Activated CD8-positive, alpha-beta T cell treated with anti-CD3 and anti-CD28 coated beads for 36 hours (primary cell): ENCODE measurements around the gene SIGLEC9. TPM values are rescaled to one million over a fixed set of nuclear protein-coding genes. Genes with fewer than 3 reads are reported as not detected.

Experiments used
- ATAC-seq: fragments of 200-7000 bp; cut with Tn5 transposase; one replicate; pipeline ENCODE4 v1.10.0; 2021; ENCODE audit warnings: mild to moderate bottlenecking, moderate library complexity
- CTCF ChIA-PET: fragments of 350-600 bp; sonication (Branson Sonifier 250); formaldehyde crosslinking; loops from one replicate; lab custom pipeline; 2021; ENCODE audit warnings: antibody characterized with exemption; lab: Charles Lee
- POLR2A ChIA-PET: fragments of 350-600 bp; sonication (Branson Sonifier 250); formaldehyde crosslinking; loops from one replicate; lab custom pipeline; 2021; ENCODE audit warnings: antibody characterized with exemption; lab: Charles Lee
- DNase-seq: peaks from one replicate; pipeline ENCODE4 v3.0.0-alpha.2; 2020
- H3K27ac Mint-ChIP-seq: one replicate; pipeline ENCODE4 v1.8.0; 2021; ENCODE audit warnings: mild to moderate bottlenecking, mixed read lengths
- H3K27me3 Mint-ChIP-seq: one replicate; pipeline ENCODE4 v1.8.0; 2021; ENCODE audit warnings: mixed read lengths
- H3K36me3 Mint-ChIP-seq: one replicate; pipeline ENCODE4 v1.8.0; 2021; ENCODE audit warnings: low read depth, mixed read lengths
- H3K4me1 Mint-ChIP-seq: one replicate; pipeline ENCODE4 v1.8.0; 2021; ENCODE audit warnings: low read depth, mixed read lengths
- H3K4me3 Mint-ChIP-seq: one replicate; pipeline ENCODE4 v1.8.0; 2021; ENCODE audit warnings: mild to moderate bottlenecking, moderate library complexity, mixed read lengths
- H3K9me3 Mint-ChIP-seq: one replicate; pipeline ENCODE4 v1.8.0; 2021; ENCODE audit warnings: mixed read lengths
- CTCF ChIP-seq: fragments of 200-600 bp; IDR thresholded peaks from one replicate; pipeline ENCODE4 v1.8.0; 2022; ENCODE audit warnings: antibody characterized with exemption, mild to moderate bottlenecking
- intact Hi-C: fragments of 100-400 bp; cut with micrococcal nuclease; formaldehyde crosslinking; loops from one replicate; pipeline ENCODE4 v1.10.0; 2022
- total RNA-seq, 2 experiments: library from RNA; stranded (reverse); gene quantifications; one replicate each; pipeline ENCODE4 v1.2.3, GENCODE V29; 2021

Gene SIGLEC9
- total RNA-seq, 2 experiments from 2014 or later, result 0.40 to 0.65 TPM

DNA sequence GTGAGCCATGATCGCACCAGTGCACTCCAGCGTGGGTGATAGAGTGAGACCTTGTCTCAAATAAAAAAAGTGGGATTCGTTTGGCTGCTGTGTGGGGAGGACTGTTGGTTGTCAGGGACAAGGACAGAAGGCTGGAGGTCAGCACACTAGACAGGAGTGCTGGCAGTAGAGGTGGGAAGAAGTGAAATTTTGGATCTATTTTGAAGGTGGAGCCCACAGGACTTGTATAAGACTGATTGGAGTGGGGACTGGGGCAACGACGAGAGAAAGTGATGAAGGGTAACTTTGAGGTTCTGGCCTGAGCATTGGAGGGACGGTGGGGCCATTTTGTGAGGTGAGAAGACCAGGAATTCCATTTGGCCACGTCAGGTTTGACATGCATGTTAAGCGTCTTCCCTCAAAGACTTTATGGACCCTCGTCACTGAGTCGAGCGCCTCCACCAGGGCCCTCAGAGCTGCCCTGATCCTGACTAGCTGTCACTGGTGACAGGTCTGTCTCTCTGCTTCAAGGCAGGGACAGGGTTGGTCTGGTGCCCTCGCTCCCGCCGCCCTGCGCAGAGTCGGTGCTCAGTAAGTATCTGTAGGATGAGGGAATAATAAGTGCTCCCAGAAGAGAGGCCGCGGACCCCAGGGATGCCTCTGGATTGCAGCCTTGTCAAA lies 17.2 kb upstream of the SIGLEC9 start:
- Mint-ChIP-seq H3K27me3 (no peaks in the 10 kb centered on the region), H3K9me3 (no peaks in the 10 kb centered on the region), H3K36me3 (peaks cover 18% of the 10 kb centered on the region), H3K4me3 (peak overlapping the region; percentile 81), H3K27ac (peak overlapping the region; percentile 94), H3K4me1 (peaks cover 33% of the 10 kb centered on the region)
- TF ChIP-seq CTCF, result no peak
- DNase-seq (peak; percentile 55), ATAC-seq (peak; percentile 12)
- intact Hi-C loops, result no loop called here
- POLR2A ChIA-PET, result no interaction called here
- CTCF ChIA-PET, result interaction anchor here (1.7 kb wide), 1 partner anchor 11 kb away, joined by 5 read pairs; no protein-coding TSS in a partner anchor

- ATAC-seq (peak; percentile 97), DNase-seq (peak; percentile 99)
- Mint-ChIP-seq H3K27me3 (no peaks in the 10 kb centered on the region), H3K4me3 (peak within 1 kb of the TSS; percentile 81), H3K27ac (peak within 1 kb of the TSS; percentile 94), H3K36me3 (peaks cover 16% of the 10 kb centered on the region), H3K4me1 (peaks cover 33% of the 10 kb centered on the region), H3K9me3 (no peaks in the 10 kb centered on the region)
- intact Hi-C loops, result no loop called here
- CTCF ChIA-PET, result no interaction called here
- POLR2A ChIA-PET, result no interaction called here
- TF ChIP-seq CTCF, result no peak
Observed at GRCh38 chr19:51108066-51108804, 16.5 kb upstream of the SIGLEC9 start, which contains the start of gene CTU1. Gene CTU1 (minus strand): TSS chr19:51108409. CDS start chr19:51104569, 3,840 bp downstream.

DNA sequence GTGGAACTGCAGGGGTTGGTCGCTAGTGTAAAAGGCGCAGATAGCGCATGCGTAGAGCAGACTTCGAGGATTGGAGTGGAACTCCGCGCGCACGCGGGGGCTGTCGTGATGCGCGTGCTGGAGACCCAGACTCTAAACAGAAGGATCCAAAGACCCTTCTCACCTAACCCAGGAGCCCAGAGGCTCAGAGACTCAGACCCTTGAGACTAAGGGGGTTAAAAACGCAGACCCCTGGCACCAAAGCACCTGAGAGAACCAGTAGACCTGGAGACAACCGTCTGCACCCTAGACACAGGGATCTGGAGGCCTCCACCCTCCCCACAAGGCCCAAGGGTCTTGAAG lies 15.9 kb upstream of the SIGLEC9 start:
- Mint-ChIP-seq H3K27ac (peak overlapping the region; percentile 91), H3K27me3 (no peaks in the 10 kb centered on the region), H3K4me3 (peak overlapping the region; percentile 81), H3K4me1 (peaks cover 31% of the 10 kb centered on the region), H3K9me3 (no peaks in the 10 kb centered on the region), H3K36me3 (peaks cover 14% of the 10 kb centered on the region)
- no peak for TF ChIP-seq CTCF
- intact Hi-C loops, result no loop called here
- POLR2A ChIA-PET, result no interaction called here
- DNase-seq (no peak), ATAC-seq (peak; percentile 15)
- CTCF ChIA-PET, result no interaction called here

DNA sequence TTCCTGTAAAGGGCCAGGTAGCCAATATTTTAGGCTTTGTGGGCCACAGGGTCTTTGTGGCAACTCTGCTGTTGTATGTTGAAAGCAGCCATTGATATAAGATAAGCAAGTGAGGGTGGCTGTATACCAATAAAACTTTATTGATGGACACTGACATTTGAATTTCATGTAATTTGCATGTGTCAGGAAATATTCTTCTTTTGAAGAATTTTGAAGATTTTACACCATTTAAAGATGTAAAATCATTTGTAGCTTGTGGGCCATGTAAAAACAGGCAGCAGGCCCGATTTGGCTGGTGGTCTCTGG lies 14.1 kb upstream of the SIGLEC9 start:
- POLR2A ChIA-PET, result no interaction called here
- no peaks in the 10 kb centered on the region for H3K9me3 Mint-ChIP-seq
- CTCF ChIA-PET, result no interaction called here
- no peaks in the 10 kb centered on the region for H3K27me3 Mint-ChIP-seq
- peaks cover 39% of the 10 kb centered on the region for H3K4me1 Mint-ChIP-seq
- ATAC-seq (no peak), DNase-seq (no peak)
- intact Hi-C loops, result no loop called here
- no peak overlapping the region for H3K27ac Mint-ChIP-seq
- TF ChIP-seq CTCF, result no peak
- H3K36me3 Mint-ChIP-seq, result peaks cover 4% of the 10 kb centered on the region
- no peak overlapping the region for H3K4me3 Mint-ChIP-seq

DNA sequence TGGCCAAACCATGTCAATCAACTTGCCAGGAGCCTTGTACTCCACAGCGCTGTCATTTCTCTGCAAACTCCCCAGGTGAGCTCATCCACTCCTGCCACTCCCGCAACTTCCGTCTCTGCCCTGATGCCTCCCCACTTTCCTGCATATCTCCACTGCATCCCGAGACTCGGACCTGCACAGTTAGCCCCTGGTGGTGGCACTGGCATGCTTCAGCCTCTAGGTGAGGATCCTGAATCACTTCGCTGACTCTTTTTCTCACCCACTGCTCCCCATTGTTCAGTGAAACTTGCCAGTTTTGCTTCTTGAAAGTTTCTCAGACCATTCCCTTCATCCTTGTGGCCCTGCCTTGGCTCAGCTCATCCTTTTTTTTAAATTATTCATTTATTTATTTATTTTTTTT lies 13.1 kb upstream of the SIGLEC9 start:
- peaks cover 4% of the 10 kb centered on the region for H3K36me3 Mint-ChIP-seq
- ChIA-PET CTCF (interaction anchor here (1.3 kb wide), 1 partner anchor 23 kb away, joined by 4 read pairs; no protein-coding TSS in a partner anchor), POLR2A (no interaction called here)
- ATAC-seq (no peak), DNase-seq (no peak)
- intact Hi-C loops, result no loop called here
- H3K4me1 Mint-ChIP-seq, result peaks cover 40% of the 10 kb centered on the region
- H3K27me3 Mint-ChIP-seq, result no peaks in the 10 kb centered on the region
- no peak overlapping the region for H3K27ac Mint-ChIP-seq
- H3K4me3 Mint-ChIP-seq, result no peak overlapping the region
- no peaks in the 10 kb centered on the region for H3K9me3 Mint-ChIP-seq
- peak; percentile 20 for TF ChIP-seq CTCF
